HG03045 (cell line): ENCODE results near the gene IL10.

Experiments used
- ATAC-seq: cut with Tn5 transposase; IDR thresholded peaks from one replicate; pipeline ENCODE4 v1.9.1; 2021; ENCODE audit warnings: mild to moderate bottlenecking, moderate library complexity; ENCODE audit not compliant: unreplicated experiment

Gene IL10

DNA sequence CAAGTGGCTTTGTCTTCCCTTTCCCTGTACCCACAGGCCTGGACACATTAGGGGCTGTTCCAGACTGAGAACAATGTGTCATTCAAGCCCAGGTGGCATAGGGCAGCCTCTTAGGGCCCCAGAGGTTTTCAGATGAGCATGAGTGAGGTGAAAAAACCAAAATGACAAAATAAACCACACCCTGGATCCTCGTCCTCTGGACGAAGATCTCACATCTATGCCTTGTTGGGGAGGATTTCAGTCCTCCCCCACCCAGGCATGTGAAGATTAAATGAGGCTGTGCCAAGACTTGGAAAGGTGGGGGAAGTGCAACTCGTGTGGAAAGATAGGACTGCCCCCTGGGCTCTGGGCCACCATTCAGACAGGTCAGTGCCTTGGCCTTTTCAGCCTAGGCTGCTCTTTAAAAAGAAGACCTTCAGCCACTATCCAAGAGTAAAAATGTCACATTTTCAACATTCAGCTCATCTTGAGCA lies 34.5 kb downstream of the IL10 start:
- no peak for ATAC-seq

DNA sequence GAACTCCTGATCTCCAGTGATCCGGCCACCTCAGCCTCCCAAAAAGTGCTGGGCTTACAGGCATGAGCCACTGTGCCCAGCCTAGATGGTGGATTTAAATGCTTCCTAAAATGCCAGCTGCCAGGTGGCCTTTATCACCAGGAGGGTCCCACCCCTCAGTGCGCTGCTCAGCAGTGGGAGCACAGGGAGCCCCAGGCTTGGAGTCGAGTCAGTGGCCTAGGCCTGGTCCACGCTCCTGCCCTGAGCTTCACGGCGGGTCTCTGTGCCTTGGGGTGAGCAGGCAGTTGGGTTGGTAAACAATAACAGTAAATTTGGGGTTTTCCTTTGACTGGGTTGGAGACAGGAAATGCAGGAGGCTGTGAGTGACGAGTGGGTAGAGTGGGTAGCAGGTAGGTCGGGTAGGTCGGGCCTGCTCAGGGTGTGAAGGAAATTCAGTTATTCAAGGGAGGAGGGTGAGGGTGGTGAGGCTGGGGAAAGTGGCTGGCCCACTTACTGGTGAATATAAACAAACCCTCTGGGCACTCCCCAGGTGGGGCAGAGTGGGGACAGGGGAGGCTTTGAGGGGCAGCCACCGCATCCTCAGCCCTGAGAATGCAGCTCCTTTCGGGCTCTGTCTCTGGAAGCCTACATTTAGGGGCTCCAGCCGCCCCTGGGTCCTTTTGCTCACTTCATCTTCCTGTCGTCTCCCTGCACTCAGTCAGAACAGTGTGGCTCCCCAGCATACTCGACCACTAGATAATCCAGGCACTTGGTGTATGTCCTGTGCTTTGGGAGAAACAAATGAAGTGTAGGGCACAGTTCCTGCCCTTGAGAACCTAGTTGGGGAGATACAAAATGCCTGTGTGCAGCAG lies 35.2 kb downstream of the IL10 start:
- ATAC-seq, result no peak

DNA sequence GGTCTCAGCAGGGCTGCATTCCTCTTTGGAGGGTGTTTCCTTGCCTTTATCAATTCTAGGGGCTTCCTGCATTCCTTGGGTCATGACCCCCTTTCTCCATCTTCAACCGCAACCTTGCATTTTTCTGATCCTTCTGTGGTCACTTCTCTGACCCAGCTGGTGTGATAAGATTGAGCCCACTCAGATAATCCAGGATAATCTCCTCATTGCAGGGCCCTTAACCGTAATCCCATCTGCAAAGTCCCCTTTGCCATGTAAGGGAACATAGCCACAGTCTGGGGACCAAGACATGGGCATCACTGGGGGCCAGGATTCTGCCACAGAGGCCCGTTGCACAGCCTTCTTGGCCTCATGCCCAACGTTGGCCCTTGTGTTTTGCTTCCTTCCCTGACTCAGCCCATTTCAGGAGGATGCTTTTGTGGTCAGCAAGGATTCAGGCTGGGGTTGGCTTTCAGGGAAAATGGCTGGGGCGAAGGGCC lies 36.7 kb downstream of the IL10 start:
- ATAC-seq, result no peak

DNA sequence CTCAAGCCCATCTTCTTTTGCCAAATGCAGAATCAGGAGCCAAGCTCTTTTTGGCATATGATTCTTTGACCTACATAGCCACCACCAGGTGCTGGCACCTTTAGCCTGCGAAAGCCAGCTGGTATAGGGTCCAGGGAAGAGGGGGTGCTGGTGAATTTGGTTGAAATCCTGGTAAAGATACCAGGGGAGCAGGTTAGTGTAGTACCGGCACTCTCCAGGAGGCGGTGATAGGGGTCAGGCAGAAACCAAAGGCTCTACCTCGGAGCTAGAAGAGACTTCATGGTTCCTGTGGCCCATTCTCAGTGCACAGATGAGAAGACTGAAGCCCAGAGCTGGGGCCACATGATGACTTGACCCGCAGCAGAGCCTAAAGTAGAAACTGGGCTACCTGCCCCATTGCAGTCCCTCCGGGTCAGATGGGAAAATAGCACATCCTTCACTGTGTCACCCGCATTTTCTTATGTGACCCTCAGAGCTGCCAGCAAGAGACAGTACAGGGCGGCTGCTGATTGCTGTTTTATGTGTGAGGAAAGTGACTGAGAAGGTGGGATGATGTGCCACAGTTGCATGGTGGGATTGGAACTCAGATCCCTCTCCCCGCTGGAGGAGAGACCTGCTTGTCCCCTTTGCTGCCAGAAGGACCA lies 37.7 kb downstream of the IL10 start:
- ATAC-seq, result no peak

DNA sequence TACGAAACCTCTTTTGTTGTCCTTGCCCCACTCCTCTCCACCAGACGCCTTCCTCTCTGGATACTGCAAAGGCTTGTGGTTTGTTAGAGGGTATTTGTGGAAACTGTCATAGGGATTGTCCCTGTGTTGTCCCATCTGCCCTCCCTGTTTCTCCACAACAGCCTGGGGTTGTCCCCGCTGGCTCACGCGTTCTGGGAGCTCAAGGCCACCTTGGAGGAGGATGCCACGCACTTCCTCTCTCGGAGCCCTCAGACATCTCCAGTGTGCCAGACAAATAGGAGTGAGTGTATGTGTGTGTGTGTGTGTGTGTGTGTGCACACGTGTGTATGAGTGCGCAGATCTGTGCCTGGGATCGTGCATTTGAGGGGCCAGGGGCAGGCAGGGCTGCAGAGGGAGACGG lies 39.3 kb downstream of the IL10 start:
- no peak for ATAC-seq

DNA sequence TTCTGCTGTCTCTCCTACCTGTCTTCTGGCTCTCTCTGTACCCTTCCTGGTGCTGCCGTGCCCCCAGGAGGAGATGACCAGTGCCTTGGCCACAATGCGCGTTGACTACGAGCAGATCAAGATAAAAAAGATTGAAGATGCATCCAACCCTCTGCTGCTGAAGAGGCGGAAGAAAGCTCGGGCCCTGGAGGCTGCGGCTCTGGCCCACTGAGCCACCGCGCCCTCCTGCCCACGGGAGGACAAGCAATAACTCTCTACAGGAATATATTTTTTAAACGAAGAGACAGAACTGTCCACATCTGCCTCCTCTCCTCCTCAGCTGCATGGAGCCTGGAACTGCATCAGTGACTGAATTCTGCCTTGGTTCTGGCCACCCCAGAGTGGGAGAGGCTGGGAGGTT lies 39.8 kb downstream of the IL10 start:
- no peak for ATAC-seq

DNA sequence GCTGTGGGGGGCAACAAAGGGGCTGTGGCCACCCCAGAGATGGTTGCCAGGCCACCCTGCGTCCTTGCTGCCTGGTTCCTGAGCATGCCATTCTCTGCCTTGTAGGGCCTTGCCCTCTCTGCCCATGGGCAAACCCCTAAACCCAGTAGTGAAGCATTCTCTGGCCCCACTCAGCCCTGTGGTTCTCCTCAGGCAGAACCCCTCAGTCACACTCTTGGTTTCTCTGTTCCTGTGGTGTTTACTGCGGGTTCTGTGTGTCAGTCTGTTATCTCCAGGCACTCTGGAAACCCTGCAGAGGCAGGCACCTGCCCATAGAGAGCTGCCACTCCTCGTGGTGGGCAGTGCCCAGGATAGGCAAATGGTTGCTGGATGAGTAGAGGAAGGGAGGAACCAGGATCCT lies 42.8 kb downstream of the IL10 start:
- no peak for ATAC-seq

DNA sequence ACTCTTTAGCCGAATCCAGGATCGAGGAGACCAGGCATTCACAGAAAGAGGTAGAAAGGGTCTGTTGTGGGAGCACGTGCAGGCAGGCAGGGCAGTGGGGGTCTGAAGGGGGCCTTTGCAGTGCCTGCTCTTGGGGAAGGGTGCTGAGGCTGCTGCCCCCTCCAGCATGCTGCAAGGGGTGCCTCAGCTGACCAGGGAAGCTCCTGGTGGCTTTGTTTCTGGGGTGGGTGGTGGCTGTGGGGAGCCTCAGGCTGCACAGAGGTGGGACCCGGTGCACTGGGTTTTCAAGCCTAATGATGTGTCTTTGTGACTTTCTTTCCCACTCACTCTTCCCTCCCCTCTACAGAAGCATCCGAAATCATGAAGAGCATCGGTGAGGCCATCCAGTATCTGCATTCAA lies 43.2 kb downstream of the IL10 start:
- ATAC-seq, result no peak

DNA sequence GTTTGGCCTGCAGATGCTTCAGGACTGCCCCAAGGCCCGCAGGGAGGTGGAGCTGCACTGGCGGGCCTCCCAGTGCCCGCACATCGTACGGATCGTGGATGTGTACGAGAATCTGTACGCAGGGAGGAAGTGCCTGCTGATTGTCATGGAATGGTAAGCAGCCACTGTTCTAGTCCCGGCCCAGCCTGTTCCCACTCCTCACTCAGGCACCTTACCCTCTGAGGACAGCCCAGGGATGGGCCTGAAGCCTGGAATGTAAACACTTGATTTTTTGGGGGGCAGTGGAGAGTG lies 43.7 kb downstream of the IL10 start:
- no peak for ATAC-seq

DNA sequence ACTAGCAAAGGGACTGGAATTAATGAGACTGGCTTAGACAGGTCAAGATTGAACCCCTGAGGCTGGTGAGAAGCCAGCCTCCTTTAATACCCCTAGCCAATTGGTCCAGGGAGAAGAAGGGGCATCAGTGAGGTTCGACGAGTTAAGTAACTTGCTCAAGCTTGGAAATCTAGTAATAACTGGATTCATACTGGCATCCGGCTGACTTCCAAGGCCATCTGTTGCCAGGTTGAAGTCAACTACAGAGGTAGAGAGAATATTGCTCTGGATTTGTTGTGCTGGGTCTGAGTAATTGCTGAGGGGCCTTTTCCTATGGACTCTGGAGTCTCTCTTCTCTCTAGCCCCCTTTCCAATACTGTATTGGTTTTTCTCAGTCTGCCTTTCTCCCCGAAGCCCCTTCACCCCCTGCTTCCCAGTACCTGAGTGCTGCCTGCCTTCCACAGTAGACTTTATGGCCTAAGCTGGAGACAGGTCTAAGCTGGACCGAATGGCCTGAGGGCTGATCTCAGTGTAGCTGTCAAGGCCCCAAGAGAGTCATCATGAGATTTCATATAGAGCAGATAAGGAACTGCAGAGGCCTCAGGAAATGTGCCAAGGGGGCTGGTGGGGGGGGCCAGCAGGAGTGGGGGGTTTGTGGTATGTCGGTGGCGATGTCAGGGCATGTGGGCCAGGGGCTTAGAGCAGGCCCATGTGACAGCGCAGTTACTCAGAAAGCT lies 44.2 kb downstream of the IL10 start:
- no peak for ATAC-seq

DNA sequence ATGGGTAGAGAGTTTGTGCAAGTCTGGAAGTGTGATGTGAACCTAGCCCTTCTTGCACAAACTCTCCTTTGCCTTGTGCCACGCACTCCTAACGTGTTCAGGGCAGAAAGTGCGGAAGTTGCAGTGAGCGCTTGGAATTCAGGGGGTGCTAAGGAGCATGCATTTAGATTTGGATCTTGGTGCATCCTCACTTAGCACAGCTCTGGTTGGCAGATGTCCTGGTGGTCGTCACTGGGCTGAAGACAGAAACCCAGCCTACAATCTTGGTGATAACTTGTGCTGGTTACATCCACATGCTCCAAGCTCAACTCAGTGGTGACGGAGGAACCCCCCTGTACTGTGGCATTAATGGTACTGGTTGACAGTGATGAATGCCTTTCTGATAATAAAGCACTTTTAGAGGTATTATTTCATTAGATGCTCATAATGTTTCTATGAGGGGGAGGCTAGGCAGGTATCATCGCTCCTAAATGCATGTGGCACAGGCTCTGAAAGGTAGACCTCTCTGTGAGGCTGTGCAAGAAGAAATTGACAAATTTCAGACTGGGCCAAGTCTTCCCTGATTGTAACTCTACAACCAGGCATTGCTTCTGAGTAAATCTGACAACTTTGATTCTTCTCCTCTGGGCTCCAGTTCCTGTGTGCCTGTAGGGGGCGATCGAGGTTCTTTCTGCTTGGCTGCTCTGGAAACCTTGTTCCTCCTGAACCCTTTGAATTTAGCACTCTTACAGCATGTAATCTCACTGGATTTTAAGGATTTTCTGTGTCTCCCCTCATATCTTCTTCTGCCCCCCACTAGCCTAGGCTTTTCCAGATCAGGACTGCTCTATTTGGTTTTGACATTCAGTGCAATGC lies 47.0 kb downstream of the IL10 start:
- no peak for ATAC-seq

DNA sequence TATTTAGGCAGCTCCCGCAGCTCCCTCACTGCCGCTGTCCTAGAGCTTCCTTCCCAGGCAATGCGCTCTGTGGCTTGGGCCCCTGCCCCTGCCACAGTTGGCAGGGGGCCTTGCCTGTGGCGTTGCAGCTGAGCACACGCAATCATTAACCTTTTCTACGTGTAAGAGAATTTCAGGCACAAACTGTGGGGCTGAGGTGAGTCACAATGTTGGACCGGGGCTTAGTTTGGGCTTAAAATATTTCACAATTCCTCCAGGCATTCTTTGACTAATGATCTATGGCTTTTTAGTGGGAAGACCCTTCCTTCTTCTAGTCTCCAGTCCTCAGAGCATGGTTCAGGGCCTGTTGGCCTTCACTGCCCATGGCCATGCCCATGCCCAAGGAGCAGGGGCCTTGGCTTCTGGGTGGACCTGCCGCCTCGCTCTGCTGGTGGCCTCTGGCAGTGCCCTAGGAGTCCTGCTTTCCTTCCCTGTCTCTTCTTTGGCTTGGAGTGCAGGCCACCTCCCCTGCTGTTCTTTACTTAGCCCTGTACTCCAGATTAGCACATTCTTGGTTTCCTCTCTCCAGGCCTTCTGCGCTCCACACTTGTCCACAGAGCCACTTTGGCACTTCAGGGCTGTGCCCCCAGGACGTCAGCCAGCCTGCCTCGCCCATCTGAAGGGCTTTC lies 48.4 kb downstream of the IL10 start:
- no peak for ATAC-seq

DNA sequence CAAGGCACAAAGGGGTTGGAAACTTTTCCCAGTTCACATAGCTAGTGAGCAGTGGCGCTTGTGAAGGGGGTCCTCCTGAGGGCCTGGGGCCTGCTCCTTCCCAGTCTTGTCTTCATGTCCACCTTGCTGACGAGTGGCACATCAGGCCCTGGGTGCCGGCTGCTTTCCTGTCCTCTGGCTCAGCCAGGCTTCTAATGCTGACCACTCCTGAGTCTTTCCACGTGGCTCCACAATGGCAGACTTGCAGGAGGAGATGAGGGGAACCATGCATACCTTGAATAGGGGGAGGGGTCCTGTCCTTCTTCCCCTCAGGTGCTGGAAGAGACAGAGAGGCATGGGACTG lies 48.9 kb downstream of the IL10 start:
- no peak for ATAC-seq

DNA sequence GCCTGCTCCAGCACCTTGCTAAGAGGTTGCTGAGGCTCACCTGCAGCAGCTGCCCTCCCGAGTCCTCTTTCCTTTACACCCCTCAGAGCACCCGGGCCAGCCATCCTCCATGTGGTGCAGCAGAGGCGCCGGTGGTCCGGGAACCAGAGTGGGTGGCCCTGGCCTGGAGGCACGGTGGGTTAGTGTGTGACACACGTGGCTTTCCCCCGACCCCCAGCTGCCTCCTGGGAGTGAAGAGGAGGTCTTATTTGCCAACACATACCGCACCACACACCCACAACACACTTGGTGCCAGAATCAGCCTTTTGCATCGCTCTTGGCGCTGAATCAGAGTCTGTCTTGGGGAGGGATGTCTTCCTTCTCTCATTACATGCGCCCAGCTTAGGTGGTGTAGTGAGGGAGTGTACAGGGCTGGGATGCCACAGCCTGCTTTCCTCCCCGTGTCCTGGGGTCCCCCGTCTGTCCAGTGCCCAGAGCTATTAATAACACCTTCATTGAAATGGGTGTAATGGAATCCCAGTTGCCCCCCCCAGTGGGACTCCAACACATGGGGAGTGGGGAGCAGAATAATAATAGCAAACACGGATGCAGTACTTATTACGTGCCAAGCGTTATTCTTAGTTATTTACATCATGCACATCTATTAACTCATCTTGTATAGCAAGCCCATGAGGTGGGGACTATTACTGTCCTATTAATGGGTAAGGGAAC lies 49.4 kb downstream of the IL10 start:
- no peak for ATAC-seq

DNA sequence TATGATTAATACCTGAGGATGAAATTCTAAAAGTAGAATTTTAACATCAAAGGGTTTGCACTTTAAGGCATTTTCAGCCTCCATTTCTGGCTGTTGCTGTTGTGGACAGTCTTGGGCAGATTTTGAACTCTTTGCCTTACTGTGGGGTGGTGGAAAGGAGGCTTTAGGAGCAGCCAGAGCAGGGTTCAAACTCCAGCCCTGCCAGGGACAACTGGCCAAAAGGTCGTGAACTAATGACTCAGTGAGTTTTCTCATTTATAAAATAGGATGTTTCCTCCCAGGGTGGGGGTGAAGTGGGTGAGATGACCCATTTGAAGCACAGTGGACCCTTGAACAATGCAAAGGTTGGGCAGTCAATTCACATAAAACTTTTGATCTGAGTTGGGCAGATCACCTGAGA lies 50.8 kb downstream of the IL10 start:
- ATAC-seq, result no peak

DNA sequence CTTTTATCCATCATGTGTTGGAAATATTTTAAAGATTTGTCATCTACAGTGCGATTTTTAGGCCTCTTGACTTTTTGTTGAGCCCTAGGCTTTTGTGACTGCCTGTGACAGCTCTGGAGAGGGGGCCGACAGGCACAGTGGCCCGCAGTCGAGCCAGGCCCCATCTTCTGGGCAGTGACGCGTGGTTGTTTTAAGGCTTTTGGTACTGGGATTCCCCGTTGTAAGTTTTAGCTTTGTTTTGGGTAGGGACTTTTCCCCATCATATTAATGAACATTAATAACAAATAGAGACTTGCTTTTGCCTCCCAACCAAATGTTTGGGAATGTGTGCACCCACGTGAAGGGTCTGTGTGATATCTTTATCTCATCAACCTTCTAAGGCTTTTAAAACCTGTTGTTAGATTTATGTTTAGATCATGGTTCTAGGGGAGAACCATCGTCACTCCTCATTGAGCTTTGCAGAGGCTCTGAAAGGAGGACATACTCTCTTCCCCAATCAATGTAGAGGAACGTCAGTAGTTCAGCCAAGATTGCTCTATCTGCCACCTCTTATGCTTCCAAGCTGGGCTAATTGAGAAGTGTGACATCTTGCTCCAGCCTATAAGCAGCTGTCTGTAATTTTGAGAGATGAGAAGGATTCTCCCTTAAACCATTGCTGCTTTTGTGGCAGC lies 53.0 kb downstream of the IL10 start:
- no peak for ATAC-seq

DNA sequence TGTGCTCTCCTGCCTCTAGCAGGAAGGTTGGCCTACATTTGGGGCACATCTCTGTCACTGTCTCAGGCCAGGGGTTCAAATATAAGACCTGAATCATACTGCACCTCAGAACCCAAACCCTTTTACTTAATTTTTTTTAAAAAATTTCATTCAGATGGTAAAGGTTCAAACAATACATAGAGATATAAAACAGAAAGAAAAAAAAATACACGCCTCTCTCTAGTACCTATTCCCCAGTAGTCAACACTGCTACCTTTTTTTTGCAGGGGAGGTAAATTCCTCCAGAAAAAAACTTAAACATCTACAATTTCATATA lies 54.7 kb downstream of the IL10 start:
- no peak for ATAC-seq
